Measurements from ENCODE around the gene EXT2. TPM values are rescaled to one million over a fixed set of nuclear protein-coding genes. Genes with fewer than 3 reads are reported as not detected.

The EXT2 gene
- total RNA-seq, 1 experiment from 2014 or later = 66.2 TPM

- DNase-seq (ENCODE audit: low spot score) = no peak
These were observed 70.0 kb downstream of the EXT2 start for GRCh38 chr11:44165432-44165831.

DNA sequence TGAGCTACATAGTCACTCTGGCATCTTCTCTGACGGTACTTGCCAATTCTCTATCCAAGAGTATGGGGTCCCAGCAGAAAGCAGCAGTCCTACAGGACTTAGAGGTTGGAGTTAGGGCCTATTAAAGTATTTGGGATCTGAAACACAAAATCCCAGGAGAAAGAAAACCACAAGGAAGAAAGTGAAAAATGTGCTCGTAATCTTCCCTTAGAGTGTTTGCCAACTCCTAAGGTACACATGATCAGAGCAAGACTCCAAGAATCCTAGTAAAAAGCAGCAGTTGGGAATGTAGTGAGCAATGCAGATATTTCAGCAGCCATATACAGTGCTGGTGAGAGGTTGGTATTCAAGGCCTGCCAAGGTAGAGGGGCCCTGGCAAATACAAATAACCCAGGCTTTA is 71.6 kb downstream of the EXT2 start:
- DNase-seq (ENCODE audit: low spot score) = no peak

GRCh38 chr11:44171518-44171917 is 76.0 kb downstream of the EXT2 start:
- no peak for DNase-seq (ENCODE audit: low spot score)

DNA sequence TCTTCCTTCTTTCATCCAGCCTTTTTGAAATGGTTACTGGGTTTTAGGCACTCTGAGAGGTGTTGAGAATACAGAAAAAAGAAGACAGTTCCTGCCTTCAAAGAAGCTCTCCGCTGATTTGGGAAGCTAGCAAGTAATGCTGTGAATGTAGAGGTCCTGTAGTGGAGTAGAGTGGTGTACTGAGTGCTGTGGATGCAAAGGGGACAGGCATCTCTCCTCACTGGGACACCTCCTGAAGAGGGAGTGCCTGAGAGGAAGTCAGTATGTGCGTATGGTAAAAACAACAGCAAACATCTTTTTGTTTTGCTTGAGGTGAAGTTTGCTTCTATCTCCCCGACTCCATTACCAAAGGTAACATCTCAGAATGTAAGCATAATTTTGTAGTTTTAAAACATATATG is 77.5 kb downstream of the EXT2 start:
- no peak for DNase-seq (ENCODE audit: low spot score)

GRCh38 chr11:44174842-44175241 is 79.4 kb downstream of the EXT2 start:
- DNase-seq (ENCODE audit: low spot score) = no peak

DNA sequence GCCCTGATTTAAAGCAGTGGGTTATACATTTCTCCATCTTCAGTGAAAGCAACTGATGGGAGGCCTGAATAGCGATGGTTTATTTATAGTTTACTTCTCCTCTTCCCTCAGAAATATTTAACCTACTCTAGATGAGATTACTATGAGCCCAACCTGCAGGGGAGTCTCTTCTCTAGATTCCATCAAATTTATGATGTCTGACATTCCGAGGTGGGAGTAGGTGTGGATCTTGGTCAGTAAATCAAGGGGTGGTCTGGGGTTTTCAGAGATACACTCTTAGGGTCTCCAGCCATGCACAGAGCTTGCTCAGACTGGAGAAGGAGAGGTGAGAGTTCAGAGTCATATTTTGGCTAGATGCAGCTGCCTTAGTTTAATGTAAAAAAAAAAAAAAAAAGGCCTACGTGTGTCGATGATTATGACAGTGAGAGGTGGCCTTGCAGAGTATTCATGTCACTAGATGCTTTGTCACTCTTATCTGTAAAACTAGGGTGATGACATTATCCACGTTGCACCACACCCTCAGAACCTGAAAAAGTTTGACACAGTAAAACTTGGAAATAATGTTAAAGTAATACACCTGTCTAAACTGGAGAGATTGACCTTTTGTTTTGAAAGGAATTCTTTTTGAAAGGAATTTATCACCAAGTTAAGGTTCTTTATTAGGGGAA is 81.2 kb downstream of the EXT2 start:
- no peak for DNase-seq (ENCODE audit: low spot score)

DNA sequence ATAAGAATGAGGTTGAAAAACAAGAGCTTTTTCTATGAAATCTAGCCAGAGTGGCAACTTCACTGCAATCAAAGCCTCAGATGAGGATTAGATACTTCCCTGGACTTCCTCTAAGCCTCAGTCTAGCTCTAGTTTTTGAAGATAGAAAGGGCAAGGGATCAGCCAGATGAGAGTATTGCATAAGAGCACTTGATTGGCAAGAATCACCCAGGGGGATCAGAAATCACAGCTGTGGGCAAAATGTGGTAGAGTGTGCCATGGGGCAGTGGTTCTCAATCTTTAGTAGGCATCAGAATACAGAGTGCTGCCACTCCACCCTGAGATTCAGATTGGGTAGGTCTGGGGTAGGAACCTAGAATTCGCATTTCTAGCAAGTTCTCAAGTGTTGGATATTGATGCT is 82.4 kb downstream of the EXT2 start:
- no peak for DNase-seq (ENCODE audit: low spot score)

DNA sequence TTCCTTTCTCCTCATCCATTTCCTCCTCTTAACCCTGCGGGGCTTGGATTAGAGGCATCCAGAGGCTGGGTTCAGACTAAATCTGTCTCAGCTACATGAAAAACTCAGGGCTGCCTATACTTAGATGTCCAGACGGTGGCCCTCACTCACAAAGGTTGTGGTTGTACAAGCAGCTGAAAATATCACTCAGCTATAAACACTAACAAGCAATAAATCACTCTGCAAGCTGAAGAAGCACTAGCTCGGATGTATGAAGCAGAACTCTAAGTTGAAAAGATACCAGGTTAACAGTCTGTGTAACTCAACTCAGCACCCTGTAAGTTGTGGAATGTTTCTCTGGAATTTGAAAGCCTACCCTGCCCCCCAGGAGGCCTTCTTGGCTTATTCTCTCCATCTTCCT is 82.9 kb downstream of the EXT2 start:
- no peak for DNase-seq (ENCODE audit: low spot score)

DNA sequence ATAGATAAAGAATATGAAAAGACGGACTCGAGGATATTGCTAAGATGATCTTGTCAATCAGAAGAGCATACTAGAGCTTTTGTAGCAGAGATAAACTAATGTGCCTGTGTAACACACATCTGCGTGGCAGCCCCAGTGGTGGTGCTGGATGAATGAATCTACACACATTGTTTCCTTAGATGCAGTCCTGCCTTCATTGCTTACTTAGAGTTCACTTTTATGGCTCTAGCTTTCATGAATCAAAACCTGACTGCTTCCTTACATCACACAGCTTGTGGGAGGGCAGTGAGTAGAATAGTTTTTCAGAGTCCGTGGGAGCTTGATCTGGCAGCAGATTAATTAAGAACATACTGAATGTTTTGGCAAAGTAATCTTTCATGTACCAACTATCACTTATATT is 83.7 kb downstream of the EXT2 start:
- no peak for DNase-seq (ENCODE audit: low spot score)

DNA sequence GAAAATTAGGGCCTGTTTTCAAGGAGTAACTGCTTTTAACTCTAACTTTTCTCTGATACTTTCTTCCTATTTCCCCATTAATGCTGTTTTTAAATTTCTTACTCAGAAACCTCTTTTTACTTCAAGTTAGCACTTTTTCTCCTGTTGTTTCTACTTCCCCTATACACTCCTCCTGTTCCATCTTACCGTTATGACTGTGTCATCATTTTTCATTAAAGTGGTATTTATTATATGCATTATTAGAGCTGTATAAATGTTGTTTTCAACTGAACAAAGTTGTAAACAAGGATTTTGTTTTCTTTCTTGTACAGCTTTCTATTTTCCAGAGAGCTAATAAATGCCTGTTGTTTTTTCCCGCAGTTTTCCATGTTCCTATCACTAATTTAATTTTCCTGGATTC is 84.6 kb downstream of the EXT2 start:
- DNase-seq (ENCODE audit: low spot score) = no peak

DNA sequence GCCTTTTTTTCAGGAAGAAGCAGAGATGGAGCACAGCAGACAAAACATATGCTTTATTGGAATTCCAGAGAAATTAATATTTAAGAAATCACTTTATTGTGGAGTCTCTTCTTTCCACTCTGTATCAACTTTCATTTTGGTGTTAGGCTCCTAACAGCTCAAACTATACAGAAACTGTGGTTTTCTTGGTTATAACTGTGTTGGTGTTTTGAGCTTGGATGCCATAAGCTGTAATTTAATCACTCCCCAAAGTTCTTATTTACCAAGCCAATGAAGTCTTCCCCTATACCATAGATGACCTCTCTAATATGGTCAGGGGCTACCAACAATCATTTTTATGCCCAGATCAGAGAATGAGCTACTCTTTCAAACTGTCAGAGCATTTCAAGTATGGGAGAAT is 90.0 kb downstream of the EXT2 start:
- no peak for DNase-seq (ENCODE audit: low spot score)

GRCh38 chr11:44186321-44186930 is 90.9 kb downstream of the EXT2 start:
- no peak for DNase-seq (ENCODE audit: low spot score)

- no peak for DNase-seq (ENCODE audit: low spot score)
These were observed 93.2 kb downstream of the EXT2 start for GRCh38 chr11:44188643-44189042.

- DNase-seq (ENCODE audit: low spot score) = no peak
These were observed 94.8 kb downstream of the EXT2 start for GRCh38 chr11:44189986-44190882.

- DNase-seq (ENCODE audit: low spot score) = no peak
These were observed 95.4 kb downstream of the EXT2 start for GRCh38 chr11:44190883-44191230.

DNA sequence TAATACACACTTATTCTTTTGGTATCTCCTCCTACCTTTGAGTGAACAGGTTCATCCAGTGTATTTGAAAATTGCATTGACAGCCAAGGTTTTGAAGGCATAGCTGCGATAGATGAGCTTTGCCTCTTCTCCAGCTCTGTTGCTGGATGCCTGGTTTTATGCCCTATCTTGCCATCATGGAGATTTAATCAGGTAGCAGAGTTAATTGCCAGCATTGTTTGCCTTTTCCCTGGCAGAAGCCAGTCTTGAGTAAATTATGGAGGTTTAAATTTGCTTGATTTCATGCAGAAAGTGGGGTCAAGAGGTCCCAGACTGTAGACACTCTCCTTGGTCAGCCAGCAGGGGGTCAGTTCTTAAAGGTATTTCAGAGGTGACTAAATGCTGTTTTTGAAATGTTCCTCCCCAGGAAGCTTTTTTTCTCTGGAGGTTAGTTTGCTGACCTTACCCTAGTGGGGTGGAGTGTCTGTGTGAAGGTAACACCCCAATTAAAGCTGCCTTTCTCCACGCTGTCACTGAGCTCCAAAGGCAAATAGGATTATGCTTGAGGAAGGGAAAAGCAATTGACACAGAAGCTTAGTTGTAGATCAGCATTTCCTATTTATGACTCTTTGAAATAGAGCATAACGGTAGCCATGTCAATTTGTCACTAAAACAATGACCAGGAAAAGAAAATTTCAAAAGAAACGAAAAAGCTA is 96.0 kb downstream of the EXT2 start:
- DNase-seq (ENCODE audit: low spot score) = no peak

- DNase-seq (ENCODE audit: low spot score) = no peak
These were observed 96.5 kb downstream of the EXT2 start for GRCh38 chr11:44192017-44192385.

- DNase-seq (ENCODE audit: low spot score) = no peak
These were observed 97.1 kb downstream of the EXT2 start for GRCh38 chr11:44192462-44193100.

DNA sequence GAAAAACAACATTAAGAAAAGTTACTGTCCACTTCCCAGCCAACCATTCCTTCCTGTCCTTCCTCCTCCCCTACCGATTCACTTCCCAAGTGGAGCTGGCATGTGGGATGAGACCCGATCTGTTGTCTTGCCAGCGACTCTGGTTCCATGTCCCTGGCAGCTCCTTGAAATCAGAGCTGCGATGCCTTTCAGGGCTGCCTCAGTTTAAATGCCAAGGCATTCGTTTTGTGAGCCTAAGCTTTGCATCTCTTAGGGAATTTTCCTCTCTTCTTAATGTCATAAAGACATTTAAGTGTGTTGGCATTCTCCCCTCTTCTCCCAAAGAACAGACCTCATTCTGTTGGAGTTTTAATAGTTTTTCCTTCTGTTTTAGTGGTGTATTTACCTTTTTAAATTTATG is 98.4 kb downstream of the EXT2 start:
- no peak for DNase-seq (ENCODE audit: low spot score)

DNA sequence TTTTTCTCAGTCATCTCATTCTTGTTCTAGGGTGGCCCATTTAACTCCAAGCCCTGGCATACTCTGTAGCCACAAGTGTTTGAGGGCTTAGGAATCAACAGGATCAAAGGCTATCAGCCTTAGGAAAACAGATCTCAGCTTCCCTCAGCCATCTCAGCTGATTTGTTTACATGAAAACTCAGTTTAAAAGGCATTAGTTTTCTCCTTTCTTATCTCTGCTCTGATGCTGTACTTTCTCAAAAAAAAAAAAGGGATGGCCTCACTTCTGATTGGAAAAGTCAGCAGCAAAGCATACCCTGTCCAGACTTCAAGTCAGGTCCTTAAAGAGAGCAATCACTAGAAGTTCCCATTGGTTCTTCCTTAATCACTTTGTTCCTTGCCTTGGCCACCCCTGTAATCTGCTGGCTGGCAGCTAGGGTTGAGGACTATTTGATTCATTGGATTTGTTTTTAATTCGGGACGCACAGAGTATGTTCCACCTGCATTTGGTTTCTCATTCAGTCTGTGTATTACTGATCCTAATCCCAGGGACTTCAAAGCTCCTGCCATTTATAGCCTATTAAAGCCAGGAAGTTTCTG is 102.8 kb downstream of the EXT2 start:
- DNase-seq (ENCODE audit: low spot score) = no peak

- DNase-seq (ENCODE audit: low spot score) = no peak
These were observed 103.8 kb downstream of the EXT2 start for GRCh38 chr11:44199298-44199697.
